ENCODE results near the gene GLYATL1B. TPM values are rescaled to one million over a fixed set of nuclear protein-coding genes. Genes with fewer than 3 reads are reported as not detected.
A peak's percentile ranks its signal among the peaks of the same experiment; 100 is the strongest.
"Not testable (repeated sequence)": the region's sequence is repeated elsewhere in the genome, so short reads cannot be mapped to it uniquely, and the experiment has no call there.

The GLYATL1B gene
- total RNA-seq, 1 donor from 2014 or later = not detected

- not testable (repeated sequence) for DNase-seq (ENCODE audit: low spot score)
These were observed 10.0 kb downstream of the GLYATL1B start for GRCh38 chr11:59095972-59096575.

DNA sequence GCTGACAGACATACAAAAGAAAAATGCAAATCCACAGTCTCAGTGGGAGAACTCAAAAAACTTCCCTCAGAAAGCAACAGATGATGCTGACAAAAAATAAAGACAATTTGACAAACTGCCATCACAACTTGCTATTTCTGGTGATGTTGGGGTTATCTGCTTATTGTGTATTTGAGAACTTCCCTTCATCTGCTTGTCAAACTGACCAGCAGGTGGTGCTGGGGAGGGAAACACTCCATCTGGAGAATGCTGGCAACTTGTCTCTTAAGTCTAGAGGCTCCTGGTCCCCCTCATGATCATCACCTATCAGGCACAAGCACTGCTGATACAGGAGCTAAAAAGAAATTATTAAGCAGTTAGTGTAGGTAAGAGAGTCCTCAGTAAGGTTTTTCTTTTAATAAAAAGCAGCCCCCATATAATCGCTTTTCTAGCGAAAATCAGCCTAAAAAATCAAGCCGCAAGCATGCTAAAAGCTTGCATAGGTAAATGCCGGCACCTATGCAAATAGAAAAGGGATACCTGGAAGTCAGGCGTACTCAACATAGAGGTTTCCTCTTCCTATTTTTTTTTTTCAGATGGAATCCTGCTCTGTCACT, 11.1 kb downstream of the GLYATL1B start:
- no peak for DNase-seq (ENCODE audit: low spot score)

GRCh38 chr11:59097938-59098337, 11.8 kb downstream of the GLYATL1B start:
- DNase-seq (ENCODE audit: low spot score) = not testable (repeated sequence)

GRCh38 chr11:59102259-59102765, 16.2 kb downstream of the GLYATL1B start:
- DNase-seq (ENCODE audit: low spot score) = no peak

GRCh38 chr11:59106363-59107336, 20.5 kb downstream of the GLYATL1B start, which contains the start of gene FAM111B:
Gene FAM111B, plus strand, starts transcription at chr11:59107237. Its CDS starts 2,389 bp downstream, at chr11:59109626.
- no peak for DNase-seq (ENCODE audit: low spot score)

DNA sequence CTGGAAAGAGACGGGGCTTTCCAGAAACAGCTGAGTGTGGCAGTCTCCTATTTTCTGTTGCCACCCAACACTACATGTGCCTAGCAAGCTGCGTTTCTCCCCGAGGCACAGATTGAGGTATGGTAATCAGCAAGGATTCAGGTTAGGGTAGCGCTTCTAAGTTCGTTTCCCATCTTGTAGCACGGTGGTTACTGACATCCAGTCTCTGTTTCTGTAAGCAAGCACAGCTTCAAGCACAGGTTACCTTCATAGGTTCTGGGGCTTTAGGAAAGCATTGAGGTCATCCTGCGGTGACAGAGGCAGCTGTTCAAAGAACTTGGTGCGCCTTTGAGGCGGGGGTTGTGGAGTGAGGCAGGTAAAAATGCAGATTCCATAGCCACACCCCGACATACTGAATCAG, 21.6 kb downstream of the GLYATL1B start:
- not testable (repeated sequence) for DNase-seq (ENCODE audit: low spot score)

DNA sequence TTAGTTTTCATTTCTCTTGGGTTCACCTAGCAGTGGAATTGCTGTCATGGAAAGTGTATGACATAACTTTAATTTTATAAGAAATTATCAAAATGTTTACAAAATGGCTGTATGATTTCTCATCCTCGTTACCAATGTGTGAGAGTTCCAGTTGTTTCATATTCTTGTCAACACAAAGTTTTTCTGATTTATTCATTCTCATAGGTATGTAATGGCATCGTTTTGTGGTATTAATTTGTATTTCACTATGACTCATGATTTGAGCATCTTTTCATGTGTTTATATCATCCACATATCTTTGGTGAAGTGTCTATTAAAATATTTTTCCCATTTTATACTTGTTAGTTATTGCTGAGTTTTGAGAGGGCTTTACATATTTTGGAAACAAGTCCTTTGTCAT, 26.4 kb downstream of the GLYATL1B start:
- no peak for DNase-seq (ENCODE audit: low spot score)

- DNase-seq (ENCODE audit: low spot score) = no peak
These were observed 28.2 kb downstream of the GLYATL1B start for GRCh38 chr11:59114344-59114743.

DNA sequence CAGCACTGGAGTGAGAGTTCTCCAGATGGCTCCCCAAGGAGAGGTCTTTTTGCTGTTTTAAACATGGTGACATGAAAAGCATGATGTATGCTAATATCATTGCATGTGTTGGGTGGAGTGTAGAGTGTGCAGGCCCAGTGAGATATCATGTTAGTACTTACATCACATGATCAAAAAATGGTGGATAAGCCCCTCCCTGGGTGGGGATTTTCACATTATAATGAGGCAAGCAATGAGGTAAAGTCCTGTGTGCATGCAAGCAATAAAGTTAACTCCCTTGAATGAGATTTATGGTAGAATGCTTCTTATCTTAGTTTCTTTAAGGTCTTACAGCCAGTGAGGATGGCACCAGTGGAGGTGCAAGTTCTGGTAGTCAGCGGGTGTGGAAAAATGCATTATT, 29.4 kb downstream of the GLYATL1B start:
- DNase-seq (ENCODE audit: low spot score) = no peak

GRCh38 chr11:59117774-59118173, 31.7 kb downstream of the GLYATL1B start:
- DNase-seq (ENCODE audit: low spot score) = no peak

- DNase-seq (ENCODE audit: low spot score) = no peak
These were observed 33.7 kb downstream of the GLYATL1B start for GRCh38 chr11:59119826-59120225.

GRCh38 chr11:59135648-59136461, 49.7 kb downstream of the GLYATL1B start:
- peak; percentile 91 for DNase-seq (ENCODE audit: low spot score)

DNA sequence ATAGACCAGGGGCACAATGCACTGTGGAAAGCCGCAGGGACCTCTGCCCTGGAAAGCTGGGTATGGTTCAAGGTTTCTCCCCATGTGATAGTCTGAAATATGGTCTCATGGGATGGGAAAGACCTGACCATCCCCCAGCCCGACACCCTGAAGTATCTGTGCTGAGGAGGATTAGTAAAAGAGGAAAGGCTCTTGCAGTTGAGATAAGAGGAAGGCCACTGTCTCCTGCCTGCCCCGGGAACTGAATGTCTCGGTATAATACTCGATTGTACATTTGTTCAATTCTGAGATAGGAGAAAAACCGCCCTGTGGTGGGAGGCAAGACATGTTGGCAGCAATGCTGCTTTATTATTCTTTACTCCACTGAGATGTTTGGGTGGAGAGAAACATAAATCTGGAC, 50.4 kb downstream of the GLYATL1B start:
- DNase-seq (ENCODE audit: low spot score) = not testable (repeated sequence)

- no peak for DNase-seq (ENCODE audit: low spot score)
These were observed 51.1 kb downstream of the GLYATL1B start for GRCh38 chr11:59137190-59137589.

DNA sequence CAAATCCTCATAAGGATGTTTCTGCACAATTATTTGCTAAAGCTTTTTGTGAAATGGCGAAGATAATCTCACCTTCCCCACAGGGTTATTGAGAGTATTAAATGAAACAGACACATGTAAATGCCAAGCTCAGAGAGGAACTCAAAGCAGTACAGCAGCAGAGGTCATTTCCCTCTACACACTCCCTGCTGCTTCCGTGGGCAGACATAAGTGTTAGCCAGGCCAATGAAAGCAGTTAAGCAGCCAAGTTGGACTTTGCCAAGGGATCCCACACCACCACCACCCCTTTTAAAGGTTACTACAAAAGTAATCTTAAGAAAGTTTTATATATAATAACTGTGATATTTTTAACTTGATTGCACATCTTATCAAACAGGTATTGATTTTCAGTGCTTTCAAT, 52.5 kb downstream of the GLYATL1B start:
- DNase-seq (ENCODE audit: low spot score) = no peak

- no peak for DNase-seq (ENCODE audit: low spot score)
These were observed 55.1 kb downstream of the GLYATL1B start for GRCh38 chr11:59141191-59141590.

- no peak for DNase-seq (ENCODE audit: low spot score)
These were observed 55.8 kb downstream of the GLYATL1B start for GRCh38 chr11:59141673-59142460.

DNA sequence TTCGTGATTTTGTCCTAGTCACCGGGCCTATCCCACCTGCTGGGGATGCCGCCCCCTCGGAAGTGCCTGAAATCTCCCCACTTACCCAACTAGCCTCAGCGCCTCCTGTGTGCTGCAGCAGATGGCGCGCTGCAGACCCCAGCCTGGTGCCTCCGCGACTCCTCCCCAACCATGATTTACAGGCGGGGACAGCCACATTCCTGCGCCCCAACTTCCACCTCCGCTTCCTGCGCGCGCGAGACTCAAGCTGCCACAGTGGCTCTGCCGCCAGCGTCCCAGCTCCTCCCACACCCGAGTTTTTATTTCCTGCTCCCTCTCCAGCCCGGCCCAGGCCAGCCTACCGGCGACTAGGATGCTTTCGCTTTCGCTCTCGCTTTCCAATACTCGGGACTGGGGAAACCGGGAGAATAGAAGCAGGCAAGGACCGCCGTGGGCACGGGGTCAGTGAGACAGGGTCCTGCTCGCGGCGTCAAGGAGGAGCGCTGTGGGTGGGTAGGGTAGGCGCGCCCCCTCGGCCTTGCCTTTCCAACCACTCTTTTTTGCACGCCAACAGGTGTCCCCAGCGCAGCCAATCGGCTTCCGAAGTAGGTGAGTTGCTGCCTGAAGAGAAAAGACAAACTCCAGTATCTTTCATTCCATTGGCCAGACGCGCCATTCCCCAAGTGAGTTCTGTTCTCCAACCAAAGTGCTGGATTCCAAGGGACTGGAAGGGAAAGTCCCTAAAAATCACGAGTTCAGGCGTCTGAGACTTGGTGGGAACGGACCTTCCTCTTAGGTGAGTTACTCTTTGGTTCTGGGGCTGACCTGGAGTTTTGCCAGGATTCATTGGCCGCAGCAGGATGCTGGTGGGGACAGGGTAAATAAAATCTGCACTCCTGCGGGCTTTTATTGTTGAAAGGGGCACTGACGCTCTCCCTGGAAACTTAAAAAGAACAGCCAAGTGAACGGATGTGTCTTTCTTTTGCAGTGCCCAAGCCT, 56.7 kb downstream of the GLYATL1B start, which contains the start of gene FAM111A:
Gene FAM111A (plus strand): TSS at position 327 of the 978 bp plus-strand sequence. CDS start 6,017 bp downstream, outside the sequence.
- peak; percentile 94 for DNase-seq (ENCODE audit: low spot score)

DNA sequence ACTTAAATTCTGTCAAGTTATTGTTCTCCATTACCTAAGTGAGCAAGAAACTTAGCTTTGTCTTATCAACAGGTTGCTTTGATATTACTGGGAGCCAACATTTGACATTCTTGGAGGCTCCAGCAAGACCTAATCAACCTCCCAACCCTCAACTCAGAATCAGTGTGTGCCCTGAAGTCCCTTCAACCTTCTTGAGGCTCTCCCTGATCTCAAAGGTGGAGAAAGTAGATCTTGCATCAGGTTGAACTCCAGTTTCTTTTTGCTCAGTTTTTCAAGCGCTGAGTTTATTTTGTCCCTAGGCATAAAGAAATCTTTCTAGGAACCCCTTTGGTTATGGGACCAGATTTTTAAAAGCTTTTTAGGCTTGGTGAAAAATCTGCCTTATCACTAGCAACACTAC, 58.0 kb downstream of the GLYATL1B start:
- no peak for DNase-seq (ENCODE audit: low spot score)

All from mesenteric fat pad (tissue), 1 donor.